A549 (cell line): ENCODE measurements around the gene PRSS22. TPM values are rescaled to one million over a fixed set of nuclear protein-coding genes. Genes with fewer than 3 reads are reported as not detected.
"Not testable (repeated sequence)": the region's sequence is repeated elsewhere in the genome, so short reads cannot be mapped to it uniquely, and the experiment has no call there.

Experiments used
- ATAC-seq, 2 experiments: fragments of 200-7000 bp in 1 of 2; fragments of >200 bp in 1 of 2; cut with Nextera tagmentation in 1 of 2; cut with Tn5 transposase in 1 of 2; 3 replicates each; pipeline versions ENCODE4 v1.8.0 to v1.9.1; 2018 to 2020; ENCODE audit warnings: mild to moderate bottlenecking in 1 of 2, moderate library complexity in 1 of 2
- CTCF ChIA-PET: fragments of 300-600 bp; sonication (Branson Sonifier 250); formaldehyde crosslinking; extraction: SDS; loops from one replicate; lab custom pipeline; 2021; ENCODE audit warnings: antibody characterized with exemption, inconsistent platforms; lab: Yijun Ruan, JAX
- POLR2A ChIA-PET: fragments of 350-600 bp; formaldehyde crosslinking; extraction: SDS; loops from one replicate; lab custom pipeline; 2021; ENCODE audit warnings: antibody characterized with exemption, inconsistent platforms; lab: Yijun Ruan, JAX
- DNase-seq, 2 experiments: peaks; one replicate each; pipeline versions ENCODE4 v3.0.0 to v3.0.0-alpha.2; 2011 to 2016; ENCODE audit warnings: low read depth in 1 of 2, low spot score in 1 of 2
- FAIRE-seq: peaks from 2 replicates; lab custom pipeline; 2011; peaks lifted over from hg19 to GRCh38; lab: Jason Lieb, UNC
- H3K27ac ChIP-seq, 2 experiments: fragments of >200 bp; sonication (Bioruptor Twin); formaldehyde crosslinking; 3 replicates each; pipeline ENCODE4 v1.5.1; 2016 to 2017
- H3K4me1 ChIP-seq: fragments of >200 bp; sonication (Bioruptor Twin); formaldehyde crosslinking; 3 replicates; pipeline ENCODE4 v1.6.1; 2016
- H3K4me2 ChIP-seq: fragments of >200 bp; sonication (Bioruptor Twin); formaldehyde crosslinking; 3 replicates; pipeline ENCODE4 v1.6.1; 2016
- H3K4me3 ChIP-seq: fragments of >200 bp; sonication (Bioruptor Twin); formaldehyde crosslinking; 3 replicates; pipeline ENCODE4 v1.5.1; 2016
- H3K9me3 ChIP-seq: fragments of >200 bp; sonication (Bioruptor Twin); formaldehyde crosslinking; 3 replicates; pipeline ENCODE4 v1.6.1; 2016
- CTCF ChIP-seq: fragments of >200 bp; sonication (Bioruptor Twin); formaldehyde crosslinking; IDR thresholded peaks from 3 replicates; pipeline ENCODE4 v1.5.1; 2016
- HOXB5 ChIP-seq: fragments of 250-450 bp; sonication (Bioruptor Pico); IDR thresholded peaks from 2 replicates; pipeline ENCODE4 v1.5.0; 2020; ENCODE audit warnings: mild to moderate bottlenecking, moderate library complexity
- PBX3 ChIP-seq: IDR thresholded peaks from 2 replicates; pipeline ENCODE4 v1.6.1; 2012
- RAD21 ChIP-seq, 2 experiments: fragments of >200 bp in 1 of 2; sonication (Bioruptor Twin) in 1 of 2; formaldehyde crosslinking in 1 of 2; IDR thresholded peaks in 1 of 2; conservative IDR thresholded peaks in 1 of 2; 2 replicates in 1 of 2; 3 replicates in 1 of 2; pipeline ENCODE4 v1.6.1; 2012 to 2018; ENCODE audit warnings: inconsistent platforms in 1 of 2
- RFX5 ChIP-seq: fragments of 450-650 bp; IDR thresholded peaks from 2 replicates; pipeline ENCODE4 v1.7.1; 2014; ENCODE audit warnings: antibody characterized with exemption, mild to moderate bottlenecking, moderate library complexity
- SMC3 ChIP-seq: fragments of >200 bp; sonication (Bioruptor Twin); formaldehyde crosslinking; IDR thresholded peaks from 3 replicates; pipeline ENCODE4 v1.6.1; 2018; ENCODE audit warnings: inconsistent platforms
- USF2 ChIP-seq: fragments of 450-650 bp; IDR thresholded peaks from 2 replicates; pipeline ENCODE4 v1.6.1; 2014; ENCODE audit warnings: antibody characterized with exemption
- ZFP36 ChIP-seq: fragments of 450-650 bp; IDR thresholded peaks from 2 replicates; pipeline ENCODE4 v1.6.1; 2014; ENCODE audit warnings: borderline replicate concordance; ENCODE audit not compliant: partially characterized antibody
- WGBS: methylation state at CpG from one replicate; pipeline ENCODE4 v1.1.6; 2017; ENCODE audit errors: missing lambda C conversion rate; 5-methylcytosine and 5-hydroxymethylcytosine counted together
- polyA minus RNA-seq: library from RNA; depleted of rRNA, polyadenylated mRNA; stranded (reverse); fragments of >200 nt; gene quantifications from 2 replicates; pipeline ENCODE4 v1.2.3, GENCODE V29; 2011; rRNA and poly(A)+ RNA removed
- polyA plus RNA-seq, 4 experiments: library from polyadenylated mRNA; depleted of rRNA in 3 of 4; stranded (reverse); fragments of >200 nt; fragmentation: RNase III in 1 of 4; extraction: RNeasy Plus Mini Kit Qiagen cat#74134 plus additional on column Dnase treatment in 1 of 4; gene quantifications; 2 replicates in 3 of 4; 3 replicates in 1 of 4; pipeline ENCODE4 v1.2.3, GENCODE V29; 2011 to 2017

The PRSS22 gene, protein sequence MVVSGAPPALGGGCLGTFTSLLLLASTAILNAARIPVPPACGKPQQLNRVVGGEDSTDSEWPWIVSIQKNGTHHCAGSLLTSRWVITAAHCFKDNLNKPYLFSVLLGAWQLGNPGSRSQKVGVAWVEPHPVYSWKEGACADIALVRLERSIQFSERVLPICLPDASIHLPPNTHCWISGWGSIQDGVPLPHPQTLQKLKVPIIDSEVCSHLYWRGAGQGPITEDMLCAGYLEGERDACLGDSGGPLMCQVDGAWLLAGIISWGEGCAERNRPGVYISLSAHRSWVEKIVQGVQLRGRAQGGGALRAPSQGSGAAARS
- polyA plus RNA-seq (2011; rRNA removed) = not detected in 2 replicates
- polyA plus RNA-seq (2012; cell fraction: cytosol; rRNA removed) = 0.08 and 0.12 TPM in 2 replicates
- 0.18 and 0.45 TPM in 2 replicates for polyA plus RNA-seq (2012; cell fraction: nucleus; rRNA removed)
- 0.10 to 0.33 TPM in 2 of 3 replicates, not detected in the other for polyA plus RNA-seq (2017; fragmentation: RNase III; extraction: RNeasy Plus Mini Kit Qiagen cat#74134 plus additional on column Dnase treatment)
- polyA minus RNA-seq = not detected in 2 replicates

DNA sequence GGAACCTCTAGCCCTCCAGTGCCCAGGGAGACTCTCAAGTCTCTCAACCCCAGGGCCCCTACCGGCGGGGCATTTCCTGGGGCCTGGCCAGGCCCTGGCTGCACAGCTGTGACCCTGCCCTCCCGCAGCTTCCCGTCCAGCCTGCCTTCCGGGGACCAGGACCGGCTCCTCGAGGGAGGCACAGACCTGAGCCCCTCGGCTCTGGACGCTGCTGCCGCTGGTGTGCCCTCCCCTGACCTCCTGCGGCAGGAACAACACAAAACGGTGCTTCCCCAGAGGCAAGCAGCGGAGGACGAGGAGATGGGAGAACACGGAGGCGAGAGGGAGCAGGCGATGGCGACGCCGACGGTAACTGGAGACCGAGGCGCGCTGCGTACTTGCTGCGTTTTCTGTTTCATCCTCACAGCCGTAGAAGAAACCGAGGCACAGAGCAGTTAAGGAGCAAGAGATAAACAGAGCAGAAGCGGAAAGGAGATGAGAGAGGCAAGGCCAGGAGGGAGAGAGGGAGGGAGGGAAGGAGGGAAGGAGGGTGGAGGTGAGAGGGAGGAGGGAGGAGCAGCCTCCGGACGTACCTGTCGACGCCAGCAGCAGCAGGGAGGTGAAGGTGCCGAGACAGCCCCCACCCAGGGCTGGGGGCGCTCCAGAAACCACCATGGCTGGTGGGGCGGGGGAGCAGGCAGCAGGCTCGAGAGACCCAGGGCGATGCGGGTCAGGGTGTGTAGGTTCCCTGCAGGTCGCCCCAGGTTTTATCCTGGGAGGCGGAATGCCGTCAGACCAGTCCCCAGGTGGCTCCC is at the start of gene PRSS22:
Gene PRSS22, minus strand, starts transcription at position 720 of the 794 bp plus-strand sequence. Its CDS starts 66 bp downstream, at position 654.
- WGBS = 24% methylated on average over 31 of the region's 42 CpGs
- no peak for TF ChIP-seq ZFP36
- 0 out of 2 replicates have a peak, but pooled peaks have one; percentile 39 for TF ChIP-seq HOXB5
- ChIA-PET POLR2A (interaction anchor here (0.6 to 1.9 kb wide), 2 partner anchors 11 to 267 kb away, joined by 4 to 6 read pairs; no protein-coding TSS in a partner anchor), CTCF (interaction anchor here (0.6 to 1.9 kb wide), 5 partner anchors 7 to 67 kb away, joined by 3 to 13 read pairs (median 4); no protein-coding TSS in a partner anchor)
- FAIRE-seq (no peak), DNase-seq (no peak), ATAC-seq (peak; percentile 42 to 74)
- peaks cover 5% of the 10 kb centered on the region; the same call in 1 of the 3 replicates for H3K9me3 ChIP-seq
- H3K4me3 ChIP-seq = peak within 1 kb of the TSS; percentile 8
- peak within 1 kb of the TSS; percentile 78 for H3K4me2 ChIP-seq
- H3K4me1 ChIP-seq = peaks cover 13% of the 10 kb centered on the region
- H3K27ac ChIP-seq = peak within 1 kb of the TSS; percentile 50 to 78; a peak in 4 of 6 replicates

- H3K9me3 ChIP-seq, H3K4me3 ChIP-seq, FAIRE-seq, ATAC-seq, H3K27ac ChIP-seq: not testable (repeated sequence)
- Histone ChIP-seq H3K4me2 (peak overlapping the region; percentile 58), H3K4me1 (peaks cover 19% of the 10 kb centered on the region)
- ChIA-PET POLR2A (interaction anchor here (1.2 kb wide), 1 partner anchor 25 kb away, joined by 4 read pairs; the partner anchor contains the start of gene FLYWCH2), CTCF (interaction anchor here (0.7 to 5.3 kb wide), 21 partner anchors 10 to 184 kb away, joined by 3 to 44 read pairs (median 5); partner anchors contain the start of gene FLYWCH2)
- WGBS = 15% methylated on average over 17 of the region's 17 CpGs
- peak; percentile 28; the same call in 1 of the 3 replicates for TF ChIP-seq SMC3
- peak; percentile 50 for TF ChIP-seq CTCF
- peak; percentile 22 to 29; a peak in 1 of 5 replicates for TF ChIP-seq RAD21 (conservative IDR thresholded peaks at IDR 0.05 in 1 of 2, IDR thresholded peaks at IDR 0.05 in 1 of 2)
- peak in 1 of 2 experiments; percentile 69 for DNase-seq
These were observed 49.2 kb upstream of the PRSS22 start for GRCh38 chr16:2907084-2907753.

DNA sequence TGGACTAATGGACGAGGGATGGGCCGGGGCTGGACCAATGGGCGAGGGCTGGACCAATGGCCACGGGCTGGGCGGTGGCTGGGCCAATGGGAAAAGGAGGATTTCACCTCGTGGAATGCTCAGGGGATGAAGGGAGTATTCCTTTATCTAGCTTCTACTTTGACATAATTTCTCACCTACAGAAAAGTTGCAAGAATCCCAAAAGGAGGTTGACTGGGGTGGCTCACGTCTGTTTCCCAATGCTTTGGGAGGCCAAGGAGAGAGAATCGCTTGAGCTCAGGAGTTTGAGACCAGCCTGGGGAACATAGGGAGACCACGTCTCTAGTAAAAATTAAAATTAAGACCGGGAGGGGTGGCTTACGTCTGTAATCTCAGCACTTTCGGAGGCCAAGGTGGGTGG is 48.0 kb upstream of the PRSS22 start:
- H3K4me3 ChIP-seq = 0 out of 3 replicates have a peak overlapping the region, but pooled peaks have one; percentile 14
- peak overlapping the region; percentile 58 for H3K4me2 ChIP-seq
- H3K4me1 ChIP-seq = peaks cover 19% of the 10 kb centered on the region
- peak; percentile 67 for TF ChIP-seq RFX5
- TF ChIP-seq USF2 = peak; percentile 32; the same call in 1 of the 2 replicates
- peak; percentile 65; the same call in 1 of the 2 replicates for TF ChIP-seq PBX3
- TF ChIP-seq HOXB5 = no peak
- H3K27ac ChIP-seq = peak overlapping the region in 1 of 2 experiments; percentile 23; a peak in 1 of 6 replicates
- DNase-seq = no peak
- FAIRE-seq = no peak
- WGBS = 13% methylated on average over 12 of the region's 12 CpGs
- POLR2A ChIA-PET = interaction anchor here (0.5 to 1.5 kb wide), 26 partner anchors 9 to 224 kb away, joined by 3 to 62 read pairs (median 4); partner anchors contain the start of genes FLYWCH2, KCTD5, SRRM2 and TNFRSF12A
- CTCF ChIA-PET = interaction anchor here (0.6 to 5.3 kb wide), 12 partner anchors 9 to 137 kb away, joined by 3 to 44 read pairs (median 6); partner anchors contain the start of gene FLYWCH2
- peak; percentile 80 to 86 for ATAC-seq
- H3K9me3 ChIP-seq = no peaks in the 10 kb centered on the region
